ENCODE results near the gene CAP2.
"Not testable (repeated sequence)": the region's sequence is repeated elsewhere in the genome, so short reads cannot be mapped to it uniquely, and the experiment has no call there.

Gene CAP2

GRCh38 chr6:17423026-17423425, 29.6 kb downstream of the CAP2 start:
- TF ChIP-seq CTCF (IDR thresholded peaks at IDR 0.05; ENCODE audit: control insufficient read depth, extremely low read depth, insufficient read depth): no peak
- no peak for DNase-seq (ENCODE audit: low read depth)
- H3K4me3 ChIP-seq (ENCODE audit: low read depth, low read length): no peak overlapping the region

GRCh38 chr6:17427062-17427461, 33.7 kb downstream of the CAP2 start:
- DNase-seq (ENCODE audit: low read depth): no peak
- TF ChIP-seq CTCF (IDR thresholded peaks at IDR 0.05; ENCODE audit: control insufficient read depth, extremely low read depth, insufficient read depth): no peak
- H3K4me3 ChIP-seq (ENCODE audit: low read depth, low read length): no peak overlapping the region

DNA sequence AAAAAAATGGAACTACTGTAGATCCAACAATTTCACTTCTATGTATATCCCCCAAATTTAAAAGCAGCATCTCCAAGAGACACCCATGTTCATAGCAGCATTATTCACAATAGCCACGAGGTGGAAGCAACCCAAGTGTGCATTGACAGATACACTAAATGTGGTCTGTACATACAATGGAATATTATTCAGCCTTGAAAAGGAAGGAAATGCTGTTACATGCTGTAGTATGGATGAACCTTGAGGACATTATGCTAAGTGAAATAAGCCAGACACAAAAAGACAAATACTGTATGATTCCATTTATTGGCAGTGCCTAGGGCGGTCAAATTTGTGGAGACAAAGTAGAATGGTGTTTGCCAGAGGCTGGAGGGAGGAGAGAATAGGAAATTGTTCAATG, 34.2 kb downstream of the CAP2 start:
- H3K4me3 ChIP-seq (ENCODE audit: low read depth, low read length): no peak overlapping the region
- no peak for TF ChIP-seq CTCF (IDR thresholded peaks at IDR 0.05; ENCODE audit: control insufficient read depth, extremely low read depth, insufficient read depth)
- DNase-seq (ENCODE audit: low read depth): no peak

DNA sequence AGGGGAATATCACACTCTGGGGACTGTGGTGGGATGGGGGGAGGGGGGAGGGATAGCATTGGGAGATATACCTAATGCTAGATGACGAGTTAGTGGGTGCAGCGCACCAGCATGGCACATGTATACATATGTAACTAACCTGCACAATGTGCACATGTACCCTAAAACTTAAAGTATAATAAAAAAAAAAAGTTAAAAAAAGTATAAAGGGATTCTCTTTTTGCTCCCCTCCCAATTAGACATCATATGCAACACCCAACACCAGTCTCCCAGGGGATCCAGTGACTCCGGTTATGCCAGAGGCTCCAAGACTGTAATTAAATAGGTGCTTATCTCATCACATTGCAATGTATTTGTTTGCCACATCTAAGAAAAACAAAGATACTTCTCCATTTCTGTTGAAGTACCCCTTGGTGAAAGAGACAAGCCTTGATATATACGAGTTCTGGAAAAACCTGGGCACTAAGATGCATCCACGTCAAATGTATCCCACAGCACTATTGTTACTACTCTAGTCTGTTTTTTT, 35.3 kb downstream of the CAP2 start:
- H3K4me3 ChIP-seq (ENCODE audit: low read depth, low read length); DNase-seq (ENCODE audit: low read depth): not testable (repeated sequence)

DNA sequence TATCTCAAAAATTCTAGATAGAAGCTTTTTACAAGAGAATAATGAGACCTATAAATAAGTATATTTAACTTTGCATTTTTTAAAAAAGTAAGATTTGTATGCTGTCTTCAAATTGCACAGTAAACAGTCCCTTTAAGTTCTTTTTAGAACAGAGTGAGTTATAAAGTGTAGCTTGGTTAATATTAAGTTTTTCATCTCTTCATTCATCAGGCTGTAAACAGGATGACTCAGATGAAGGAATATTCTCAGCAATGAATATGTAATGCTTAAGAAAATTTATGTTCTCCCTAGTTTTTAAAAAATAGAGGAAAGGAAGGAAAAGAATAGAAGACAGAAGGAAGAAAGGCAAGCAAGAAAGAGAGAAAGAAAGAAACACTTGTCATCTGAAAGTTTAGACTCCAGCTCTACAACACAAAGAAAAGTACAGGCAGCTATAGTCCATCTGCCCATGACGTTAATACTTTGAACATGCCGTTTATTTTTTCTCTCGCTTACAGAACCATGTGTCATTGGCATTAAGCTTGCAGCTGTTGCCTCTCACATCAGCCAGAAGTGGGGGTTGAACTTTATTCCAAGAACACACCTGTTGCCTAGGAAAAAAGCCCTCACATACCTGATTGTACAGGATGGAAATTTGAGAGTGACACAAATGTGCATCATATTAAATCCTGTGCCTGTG, 36.1 kb downstream of the CAP2 start:
- no peak for TF ChIP-seq CTCF (IDR thresholded peaks at IDR 0.05; ENCODE audit: control insufficient read depth, extremely low read depth, insufficient read depth)
- DNase-seq (ENCODE audit: low read depth): no peak
- H3K4me3 ChIP-seq (ENCODE audit: low read depth, low read length): no peak overlapping the region

DNA sequence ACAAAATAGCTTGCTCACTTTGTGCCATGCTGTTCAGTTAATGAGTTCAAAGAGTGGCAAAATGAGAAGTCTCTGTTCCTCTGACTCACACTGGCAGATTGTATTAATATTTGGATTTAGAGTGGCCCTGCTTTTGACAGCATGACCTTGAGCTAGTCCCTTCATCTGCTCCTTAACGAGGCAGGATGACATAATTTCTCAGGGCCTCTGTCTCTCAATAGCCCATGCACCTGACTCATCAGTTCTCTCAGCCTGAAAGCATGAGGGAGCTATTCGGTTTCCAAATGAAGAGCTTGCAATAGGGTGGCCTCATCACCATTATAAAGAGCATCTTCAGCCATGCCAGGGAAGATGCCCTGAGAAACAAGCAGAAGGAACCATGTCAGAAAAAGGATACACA, 38.2 kb downstream of the CAP2 start:
- H3K4me3 ChIP-seq (ENCODE audit: low read depth, low read length): no peak overlapping the region
- DNase-seq (ENCODE audit: low read depth): no peak
- no peak for TF ChIP-seq CTCF (IDR thresholded peaks at IDR 0.05; ENCODE audit: control insufficient read depth, extremely low read depth, insufficient read depth)

DNA sequence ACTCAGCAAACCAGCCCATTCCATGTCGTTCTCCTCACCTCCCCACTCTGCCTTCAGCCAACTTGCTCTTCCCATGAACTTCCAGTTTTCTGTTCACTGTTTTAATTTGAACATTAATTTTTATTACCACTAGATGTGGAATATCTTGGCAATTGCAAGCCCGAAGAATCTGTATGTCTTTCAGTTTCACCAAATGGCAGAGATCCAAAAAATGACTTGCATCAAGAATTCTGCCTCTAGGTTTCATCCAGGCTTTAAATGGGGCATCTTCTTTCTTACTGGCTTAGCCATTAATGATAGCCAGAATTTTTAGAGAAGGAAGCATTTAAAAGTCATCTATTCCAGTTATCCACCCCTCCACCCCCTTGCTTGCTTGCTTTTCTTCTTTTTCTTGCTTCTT, 39.0 kb downstream of the CAP2 start:
- no peak for DNase-seq (ENCODE audit: low read depth)
- H3K4me3 ChIP-seq (ENCODE audit: low read depth, low read length): no peak overlapping the region
- TF ChIP-seq CTCF (IDR thresholded peaks at IDR 0.05; ENCODE audit: control insufficient read depth, extremely low read depth, insufficient read depth): no peak
